C1 segment of cervical spinal cord (tissue), 14 donors: ENCODE results near the gene ASCC2.
"Not testable (repeated sequence)": the region's sequence is repeated elsewhere in the genome, so short reads cannot be mapped to it uniquely, and the experiment has no call there.

Source experiments
- DNase-seq, 14 donors: peaks; one replicate each; lab custom pipeline; 2025; lab: John Stamatoyannopoulos, UW

Gene ASCC2

DNA sequence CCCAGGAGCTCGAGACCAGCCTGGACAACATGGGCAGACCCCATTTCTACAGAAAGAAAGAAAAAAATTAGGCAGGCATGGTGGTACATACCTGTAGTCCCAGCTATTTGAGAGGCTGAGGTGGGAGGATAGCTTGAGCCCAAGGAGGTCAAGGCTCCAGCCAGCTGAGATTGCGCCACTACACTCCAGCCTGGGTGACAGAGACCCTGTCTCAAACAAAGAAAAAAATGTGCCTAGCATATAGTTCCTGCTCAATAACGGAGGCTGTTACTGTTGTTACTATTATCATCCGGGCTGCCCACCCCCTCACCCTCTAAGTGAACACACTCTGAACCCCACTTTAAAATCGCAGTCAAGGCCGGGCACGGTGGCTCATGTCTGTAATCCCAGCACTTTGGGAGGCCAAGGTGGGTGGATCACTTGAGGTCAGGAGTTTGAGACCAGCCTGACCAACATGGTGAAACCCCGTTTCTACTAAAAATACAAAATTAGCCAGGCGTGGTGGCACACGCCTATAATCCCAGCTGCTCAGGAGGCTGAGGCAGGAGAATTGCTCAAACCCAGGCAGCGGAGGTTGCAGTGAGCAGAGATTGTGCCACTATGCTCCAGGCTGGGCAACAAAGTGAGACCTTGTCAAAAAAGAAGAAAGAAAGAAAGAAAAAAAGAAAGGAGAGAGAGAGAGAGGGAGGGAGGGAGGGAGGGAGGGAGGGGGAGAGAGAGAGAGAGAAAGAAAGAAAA is 83.2 kb downstream of the ASCC2 start:
- DNase-seq, result not testable (repeated sequence)

DNA sequence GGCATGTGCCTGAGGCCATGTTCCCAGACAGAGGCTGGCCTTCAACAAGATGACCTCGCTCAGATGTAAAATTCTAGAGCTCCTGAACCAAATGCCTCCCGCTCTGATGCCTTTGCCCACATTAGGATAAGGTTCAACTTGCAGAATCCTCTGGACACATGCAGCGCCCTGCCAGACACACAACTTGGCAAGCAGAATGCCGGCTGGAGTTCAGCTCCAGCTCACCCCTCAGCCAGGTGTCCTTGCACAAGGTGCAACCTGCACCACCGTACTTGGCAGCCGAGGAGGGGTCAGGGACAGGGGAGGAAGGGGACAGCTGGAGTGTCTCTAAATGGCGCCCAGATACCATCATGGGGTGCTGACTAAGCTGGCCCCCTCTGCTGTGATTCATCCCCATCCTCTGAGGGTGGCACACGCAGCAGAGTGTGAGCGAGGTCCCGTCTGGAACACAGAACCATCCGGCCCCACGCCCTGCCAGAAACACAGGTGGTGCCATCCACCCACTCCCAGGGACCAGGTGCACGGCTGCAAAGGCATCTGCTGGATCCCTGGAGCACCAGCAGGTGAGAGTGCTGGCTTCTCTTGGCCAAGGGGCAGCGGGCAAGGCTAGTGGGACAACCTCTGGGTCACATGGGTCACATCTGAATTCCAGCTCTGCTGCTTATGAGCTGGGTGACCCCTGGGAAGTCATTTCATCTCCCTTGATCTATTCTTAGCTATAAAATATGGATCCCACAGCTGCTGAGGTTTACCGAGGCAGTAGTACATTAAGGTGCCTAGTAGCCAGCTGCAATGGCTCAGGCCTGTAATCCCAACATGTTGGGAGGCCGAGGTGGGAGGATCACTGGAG is 84.0 kb downstream of the ASCC2 start:
- DNase-seq, result peak in 1 of 14 donors; percentile 20

DNA sequence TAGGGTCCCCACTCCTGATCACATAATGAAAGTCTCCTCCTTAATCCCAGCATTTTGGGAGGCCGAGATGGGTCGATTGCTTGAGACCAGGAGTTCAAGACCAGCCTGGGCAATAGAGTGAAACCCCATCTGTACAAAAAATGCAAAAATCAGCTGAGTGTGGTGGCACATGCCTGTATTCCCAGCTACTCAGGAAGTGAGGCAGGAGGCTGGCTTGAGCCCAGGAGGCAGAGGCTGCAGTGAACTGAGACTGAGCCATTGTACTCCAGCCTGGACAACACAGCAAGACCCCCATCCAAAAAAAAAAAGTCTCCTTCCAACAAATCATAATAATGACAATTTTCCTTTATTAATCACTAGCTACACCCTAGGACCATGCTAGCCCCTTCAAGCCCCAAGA is 86.4 kb downstream of the ASCC2 start:
- no peak for DNase-seq

DNA sequence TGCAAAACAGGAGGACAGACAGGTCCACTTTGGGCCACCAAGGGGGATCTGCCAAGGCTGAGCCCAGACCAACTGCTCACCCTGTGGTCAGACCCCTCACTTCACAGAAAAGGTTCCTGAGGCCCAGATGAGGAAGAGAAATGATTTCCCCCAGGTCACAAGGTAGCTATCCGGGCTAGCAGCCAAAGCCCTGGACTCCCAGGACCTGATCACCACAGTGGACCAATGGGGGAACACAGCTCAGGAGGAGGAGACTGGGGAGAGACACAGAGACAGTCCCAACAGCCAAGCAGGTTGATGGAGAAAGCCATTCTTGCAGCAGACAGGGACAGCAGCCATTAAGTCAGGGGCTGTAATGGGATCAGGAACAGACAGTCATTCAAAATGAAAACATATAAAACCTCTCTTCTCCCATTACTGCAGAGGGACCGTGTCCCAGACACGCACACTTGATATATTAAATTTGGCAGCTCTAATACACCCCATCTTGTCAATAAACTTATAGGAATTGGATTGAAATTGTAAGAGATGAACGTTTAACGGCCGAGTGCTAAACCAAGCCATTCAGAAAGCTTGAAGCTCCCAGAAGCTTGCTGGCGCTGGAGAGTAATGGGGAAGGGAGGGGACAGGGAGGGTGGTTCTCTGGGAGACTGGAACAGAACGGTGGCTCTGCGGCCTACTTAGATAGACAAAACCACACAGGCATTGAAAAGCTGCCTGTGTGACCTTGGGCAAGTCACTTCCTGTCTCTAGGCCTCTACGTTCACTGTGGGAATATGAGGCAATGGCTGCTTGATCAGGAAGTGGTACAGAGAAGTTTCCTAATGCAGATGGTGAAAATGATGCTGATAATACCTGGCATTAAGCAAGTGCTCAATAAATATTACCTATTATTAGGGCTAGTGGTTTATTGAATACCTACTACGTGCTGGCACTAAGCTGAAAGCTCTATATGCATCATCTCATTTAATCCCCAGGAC is 87.2 kb downstream of the ASCC2 start:
- DNase-seq, result peak in 2 of 14 donors; percentile 13 to 35

DNA sequence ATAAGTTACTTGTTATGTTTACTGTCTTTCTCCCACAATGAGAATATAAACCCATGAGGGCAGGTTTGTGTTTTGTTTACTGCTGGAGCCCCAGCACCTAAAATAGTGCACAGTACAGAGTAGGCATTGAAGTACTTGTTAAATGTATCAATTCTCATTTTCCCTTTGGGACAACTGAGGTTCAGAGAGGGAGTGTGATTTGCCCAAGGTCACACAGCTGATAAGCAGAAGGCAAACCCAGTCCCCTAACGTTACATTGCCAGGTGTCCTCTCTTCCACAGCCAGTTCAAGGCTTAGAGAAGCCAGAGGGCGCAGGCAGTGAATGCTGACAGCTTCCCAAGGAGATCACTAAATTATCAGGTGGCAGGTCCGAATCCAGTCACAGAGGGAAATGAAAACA is 88.0 kb downstream of the ASCC2 start:
- DNase-seq, result no peak

DNA sequence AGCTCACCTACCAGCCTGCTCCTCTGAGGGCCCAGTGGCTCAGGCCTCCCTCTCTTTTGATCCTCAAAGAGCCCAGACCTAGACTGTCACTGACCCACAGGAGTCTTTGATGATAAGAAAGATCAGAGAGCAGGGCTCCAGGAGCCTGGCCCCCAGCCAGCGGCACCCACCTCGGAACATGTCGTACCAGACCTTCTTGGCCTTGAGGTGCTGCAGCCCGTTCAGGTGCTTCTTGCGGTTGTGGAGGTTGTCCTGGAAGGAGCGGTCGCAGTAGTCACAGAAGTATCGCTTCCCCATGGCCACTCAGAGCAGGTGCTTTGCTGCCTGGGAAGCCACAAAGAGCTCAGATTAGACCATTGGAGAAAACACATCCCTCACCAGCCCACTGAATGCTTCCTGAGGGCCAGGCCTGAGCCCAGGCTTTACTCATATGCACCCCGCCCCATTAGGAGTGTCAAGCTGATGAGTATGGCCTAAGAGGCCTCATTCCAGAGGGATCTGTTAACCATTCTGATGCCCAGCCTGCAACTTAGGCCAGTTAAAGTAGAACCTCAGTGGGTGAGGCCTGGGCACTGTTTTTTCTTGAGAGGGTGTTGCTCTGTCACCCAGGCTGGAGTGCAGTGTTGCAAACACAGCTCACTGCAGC is 89.7 kb downstream of the ASCC2 start:
- no peak for DNase-seq

DNA sequence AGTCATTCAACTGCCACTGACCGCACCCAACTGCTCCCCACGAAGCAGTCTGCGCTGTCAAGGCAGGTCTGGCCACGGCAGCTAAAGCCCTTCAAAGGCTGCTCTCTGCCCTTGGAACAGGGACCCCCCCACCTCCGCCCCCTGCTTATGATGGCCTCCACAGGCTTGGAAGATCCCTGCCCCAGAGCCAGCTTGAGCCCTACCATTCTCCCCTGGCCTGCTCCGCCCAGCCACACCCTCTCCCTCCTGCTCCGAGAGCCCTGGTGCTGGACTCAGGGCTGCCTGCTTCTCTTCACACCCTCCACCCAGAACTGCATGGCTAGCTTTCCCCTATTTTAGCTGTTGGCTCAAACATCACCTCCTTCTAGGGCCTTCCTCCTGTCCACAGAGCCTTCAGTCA is 90.2 kb downstream of the ASCC2 start:
- no peak for DNase-seq

DNA sequence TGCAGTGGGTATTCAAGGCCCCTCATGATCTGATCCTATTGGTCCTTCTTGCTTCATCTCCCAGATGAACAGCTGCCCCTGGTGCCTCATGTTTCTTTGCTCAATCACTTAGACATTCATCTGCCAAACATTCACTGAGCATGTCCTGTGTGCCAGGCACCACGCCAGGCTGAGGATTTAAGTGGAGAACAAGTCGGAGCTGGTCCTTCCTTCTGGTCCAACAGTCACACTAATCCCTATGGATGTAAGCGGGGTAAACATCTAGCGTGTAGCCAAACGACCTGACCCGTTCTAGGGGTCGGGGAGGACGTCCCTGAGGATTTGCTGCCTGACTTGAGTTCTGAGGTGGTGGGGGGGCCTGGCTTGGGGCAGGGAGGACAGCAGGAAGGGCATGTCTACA is 93.2 kb downstream of the ASCC2 start:
- no peak for DNase-seq

DNA sequence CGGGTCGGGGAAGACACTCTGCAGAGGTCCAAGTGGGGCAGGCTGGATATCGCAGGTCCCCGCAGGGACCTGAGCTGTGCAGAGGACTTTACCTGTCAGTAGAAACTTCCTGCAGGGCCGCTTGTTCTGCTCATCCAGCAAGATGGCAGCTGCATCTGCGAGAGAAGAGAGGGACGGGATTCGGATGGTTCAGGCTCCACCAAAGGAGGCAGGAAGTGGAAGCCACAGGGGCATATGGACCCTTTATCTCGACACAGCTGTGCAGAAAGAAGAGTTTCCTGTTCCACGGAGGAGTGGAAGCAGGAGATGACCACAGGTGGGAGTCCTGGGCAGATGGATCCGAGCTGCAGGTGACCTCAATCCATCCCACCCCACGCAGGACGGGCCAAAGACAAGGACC is 95.7 kb downstream of the ASCC2 start:
- no peak for DNase-seq

DNA sequence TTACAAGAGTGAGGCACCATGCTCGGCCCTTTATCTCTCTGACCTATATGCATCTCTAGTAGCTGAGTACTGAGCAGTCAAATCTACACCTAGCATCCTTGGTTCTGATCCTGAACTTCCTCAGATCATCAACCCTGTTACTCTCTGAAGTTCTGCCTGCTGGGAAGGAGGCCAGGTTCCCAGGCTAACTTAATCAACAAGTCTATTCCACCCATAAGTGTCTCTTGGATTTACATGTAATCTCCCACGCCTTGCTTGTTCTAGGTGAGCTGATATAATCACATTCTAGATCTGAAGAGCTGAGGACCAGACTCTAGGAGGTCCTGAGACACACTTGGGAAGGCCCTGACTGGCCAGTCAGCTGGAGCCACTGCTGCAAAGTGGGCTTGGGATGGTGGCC is 96.1 kb downstream of the ASCC2 start:
- no peak for DNase-seq

DNA sequence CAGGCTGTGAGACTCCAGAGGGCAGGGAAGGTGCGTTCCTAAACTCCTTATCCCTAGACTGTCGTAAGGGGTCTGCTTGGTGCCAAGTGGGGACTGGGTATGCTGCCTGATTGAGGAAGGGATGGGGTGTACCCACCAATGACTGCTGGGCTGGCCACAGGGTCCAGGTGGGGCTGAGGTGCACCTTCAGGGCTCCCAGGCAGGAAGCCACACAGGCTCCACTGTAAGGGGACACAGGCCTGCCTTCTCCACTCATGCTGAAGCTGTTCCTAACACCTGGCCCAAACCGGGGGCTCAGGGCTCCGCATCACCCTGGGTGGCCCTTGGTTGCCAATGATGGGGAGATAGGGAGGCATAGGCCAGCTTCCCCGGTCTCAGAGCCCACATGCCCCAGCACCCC is 97.9 kb downstream of the ASCC2 start:
- no peak for DNase-seq

DNA sequence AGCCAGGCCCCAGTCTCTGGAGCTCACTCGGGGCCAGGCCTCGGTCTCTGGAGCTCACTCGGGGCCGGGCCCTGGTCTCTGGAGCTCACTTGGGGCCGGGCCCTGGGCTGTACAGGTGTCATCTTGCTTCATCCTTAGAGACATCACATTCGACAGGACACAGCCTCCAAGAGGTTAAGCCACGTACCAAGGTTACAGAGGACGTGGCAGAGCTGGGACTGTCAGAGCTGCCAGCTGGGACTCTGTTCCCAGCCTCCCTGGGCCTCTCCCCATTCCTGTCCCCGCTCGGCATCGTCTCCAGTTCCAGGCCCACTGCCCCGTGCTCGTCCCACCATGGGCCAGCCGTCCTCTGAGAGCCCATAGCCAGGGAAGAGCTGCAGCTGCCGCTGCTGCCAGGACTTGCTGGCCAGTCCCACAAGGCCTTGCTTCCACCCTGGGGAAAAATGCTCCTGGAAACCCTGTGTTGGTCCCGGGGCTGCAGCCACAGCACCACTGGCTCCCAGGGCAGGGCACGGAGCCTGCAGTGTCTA is 98.7 kb downstream of the ASCC2 start:
- no peak for DNase-seq
